ENCODE measurements around the gene CCDC142. TPM values are rescaled to one million over a fixed set of nuclear protein-coding genes. Genes with fewer than 3 reads are reported as not detected.

The CCDC142 gene
- total RNA-seq, 1 donor from 2014 or later: 76.4 TPM

Other genes with a start within 250 kb of the CCDC142 start
- 13.8 TPM for gene SLC4A5, start 139.6 kb downstream of the CCDC142 start, total RNA-seq
- 142 TPM for gene DCTN1, start 102.7 kb downstream of the CCDC142 start, total RNA-seq
- gene C2orf81, start 61.4 kb downstream of the CCDC142 start, total RNA-seq: 1.6 TPM
- 38.2 TPM for gene WDR54, start 61.3 kb downstream of the CCDC142 start, total RNA-seq
- gene RTKN, start 41.1 kb downstream of the CCDC142 start, total RNA-seq: 5.0 TPM
- gene INO80B, start 27.9 kb downstream of the CCDC142 start, total RNA-seq: 14.4 TPM
- 25.7 TPM for gene WBP1, start 24.6 kb downstream of the CCDC142 start, total RNA-seq
- 26.9 TPM for gene MOGS, start 17.6 kb downstream of the CCDC142 start, total RNA-seq
- 17.8 TPM for gene MRPL53, start 10.3 kb downstream of the CCDC142 start, total RNA-seq
- 23.8 TPM for gene TTC31, start 83 bp upstream of the CCDC142 start, total RNA-seq
- gene LBX2, start 16.6 kb upstream of the CCDC142 start, total RNA-seq: not detected
- gene PCGF1, start 24.7 kb upstream of the CCDC142 start, total RNA-seq: 6.6 TPM
- not detected for gene TLX2, start 31.5 kb upstream of the CCDC142 start, total RNA-seq
- not detected for gene DQX1, start 43.2 kb upstream of the CCDC142 start, total RNA-seq
- 51.3 TPM for gene AUP1, start 46.7 kb upstream of the CCDC142 start, total RNA-seq
- gene HTRA2, start 46.9 kb upstream of the CCDC142 start, total RNA-seq: 53.2 TPM
- gene LOXL3, start 70.9 kb upstream of the CCDC142 start, total RNA-seq: 19.4 TPM
- gene DOK1, start 71.7 kb upstream of the CCDC142 start, total RNA-seq: 3.8 TPM
- not detected for gene M1AP, start 165.3 kb upstream of the CCDC142 start, total RNA-seq
- gene SEMA4F, start 171.2 kb upstream of the CCDC142 start, total RNA-seq: 20.7 TPM